AG04449 (cell line): Measurements from ENCODE around the gene GALNT2.

Experiments used
- CTCF ChIA-PET: fragments of 350-600 bp; formaldehyde crosslinking; extraction: SDS; loops from one replicate; lab custom pipeline; 2021; ENCODE audit warnings: antibody characterized with exemption; lab: Yijun Ruan, JAX
- POLR2A ChIA-PET: fragments of 400-600, 350-600 bp; formaldehyde crosslinking; extraction: SDS; loops from one replicate; lab custom pipeline; 2020; ENCODE audit warnings: antibody characterized with exemption, inconsistent platforms; lab: Yijun Ruan, JAX
- DNase-seq: peaks from one replicate; pipeline ENCODE4 v3.0.0-alpha.2; 2010; ENCODE audit warnings: low read depth, low spot score
- H3K4me3 ChIP-seq: 2 replicates; pipeline ENCODE4 v1.5.1; 2011; ENCODE audit warnings: low read depth, mild to moderate bottlenecking, control low read depth, low read length
- CTCF ChIP-seq: IDR thresholded peaks from one replicate; pipeline ENCODE4 v1.5.1; 2011; ENCODE audit warnings: mild to moderate bottlenecking, moderate library complexity, low read length, control low read depth, inconsistent platforms; ENCODE audit not compliant: insufficient read depth; ENCODE audit errors: missing control alignments

The GALNT2 gene

GRCh38 chr1:230151924-230152468 is 85.0 kb downstream of the GALNT2 start:
- CTCF ChIA-PET: interaction anchor here (0.7 to 0.8 kb wide), 2 partner anchors 9 to 10 kb away, joined by 3 to 4 read pairs; no protein-coding TSS in a partner anchor
- DNase-seq: no peak
- H3K4me3 ChIP-seq: no peak overlapping the region
- TF ChIP-seq CTCF: no peak
- POLR2A ChIA-PET: no interaction called here

GRCh38 chr1:230152999-230153398 is 86.0 kb downstream of the GALNT2 start:
- no peak overlapping the region for H3K4me3 ChIP-seq
- CTCF ChIA-PET: interaction anchor here (0.6 to 1.1 kb wide), 3 partner anchors 8 to 48 kb away, joined by 3 read pairs; no protein-coding TSS in a partner anchor
- no peak for TF ChIP-seq CTCF
- no peak for DNase-seq
- POLR2A ChIA-PET: no interaction called here

- CTCF ChIA-PET: interaction anchor here (0.6 to 1.1 kb wide), 2 partner anchors 13 to 49 kb away, joined by 3 read pairs; no protein-coding TSS in a partner anchor
- DNase-seq: no peak
- H3K4me3 ChIP-seq: no peak overlapping the region
- POLR2A ChIA-PET: no interaction called here
- TF ChIP-seq CTCF: no peak
Observed at GRCh38 chr1:230153641-230154296, 86.7 kb downstream of the GALNT2 start.

GRCh38 chr1:230155021-230155420 is 88.0 kb downstream of the GALNT2 start:
- TF ChIP-seq CTCF: no peak
- ChIA-PET POLR2A (no interaction called here), CTCF (interaction anchor here (0.7 kb wide), 1 partner anchor 12 kb away, joined by 3 read pairs; no protein-coding TSS in a partner anchor)
- no peak overlapping the region for H3K4me3 ChIP-seq
- no peak for DNase-seq

GRCh38 chr1:230156068-230156467 is 89.0 kb downstream of the GALNT2 start:
- DNase-seq: no peak
- ChIA-PET CTCF (no interaction called here), POLR2A (no interaction called here)
- no peak for TF ChIP-seq CTCF
- H3K4me3 ChIP-seq: no peak overlapping the region

GRCh38 chr1:230156536-230156935 is 89.5 kb downstream of the GALNT2 start:
- CTCF ChIA-PET: no interaction called here
- DNase-seq: no peak
- no peak overlapping the region for H3K4me3 ChIP-seq
- POLR2A ChIA-PET: no interaction called here
- no peak for TF ChIP-seq CTCF
